ENCODE results near the gene U2AF2. TPM values are rescaled to one million over a fixed set of nuclear protein-coding genes. Genes with fewer than 3 reads are reported as not detected.

Gene U2AF2
- total and polyA plus RNA-seq, 2 of the 8 experiments (the other 6 are each of a cell fraction or from before 2014, with no cell fraction given) = 162 to 252 TPM

DNA sequence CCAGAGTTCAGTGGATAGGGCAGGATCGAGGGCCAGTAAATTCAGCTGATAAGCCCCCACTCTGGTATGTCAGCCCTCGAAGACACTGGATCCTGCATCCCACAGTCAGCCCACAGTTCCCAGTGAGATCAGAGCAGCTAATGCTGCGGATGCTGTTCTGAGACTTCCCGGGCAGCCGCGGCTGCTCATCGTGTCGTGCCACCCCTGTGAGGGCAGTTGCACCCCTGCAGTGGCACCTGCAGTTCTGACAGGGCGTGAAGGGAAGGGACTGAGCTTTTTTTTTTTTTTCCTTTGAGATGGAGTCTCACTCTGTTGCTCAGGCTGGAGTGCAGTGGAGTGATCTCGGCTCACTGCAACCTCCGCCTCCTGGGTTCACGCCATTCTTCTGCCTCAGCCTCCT, 12.7 kb downstream of the U2AF2 start:
- no peak overlapping the region for H2BK15ac ChIP-seq (ENCODE audit: low read length)
- H2BK5ac ChIP-seq (ENCODE audit: low read depth, low read length) = no peak overlapping the region
- H3K79me2 ChIP-seq (ENCODE audit: control insufficient read depth in 1 of 2, insufficient read depth in 2 of 2, low read length in 2 of 2) = peaks cover 7 to 72% of the 10 kb centered on the region in 2 experiments; a peak in 3 of 4 replicates
- H4K20me1 ChIP-seq (replicated peaks in 1 of 2; ENCODE audit: control insufficient read depth in 1 of 2, insufficient read depth in 2 of 2, low read length in 2 of 2) = peaks cover 42 to 58% of the 10 kb centered on the region in 2 experiments
- no peak overlapping the region for H3K4ac ChIP-seq (replicated peaks; ENCODE audit: insufficient read length, low read depth, low read length)
- peak overlapping the region in 2 of 4 experiments; percentile 13 to 36; a peak in 1 of 7 replicates for H3K9ac ChIP-seq (replicated peaks in 1 of 4; ENCODE audit: extremely low read depth in 1 of 4, low read depth in 3 of 4, low read length in 3 of 4)
- H3K23ac ChIP-seq (ENCODE audit: insufficient read length) = no peak overlapping the region
- 94% methylated on average over 10 of the region's 12 CpGs; no CpG with 5 or more reads in 1 of the 2 experiments for WGBS, 2 experiments (ENCODE audit: extremely low coverage in 1 of 2, insufficient coverage in 1 of 2, insufficient read length in 1 of 2, insufficient replicate concordance in 2 of 2, low coverage in 1 of 2, low lambda C conversion rate in 2 of 2, missing lambda C conversion rate in 1 of 2)
- no peak overlapping the region for H4K8ac ChIP-seq (ENCODE audit: extremely low read depth, insufficient read depth, low read length)
- H3K56ac ChIP-seq (replicated peaks; ENCODE audit: insufficient read length, low read depth, low read length) = no peak overlapping the region
- TF ChIP-seq CBX5 (IDR thresholded peaks at IDR 0.05; ENCODE audit: low read depth, low read length) (no peak), ATF3 (IDR thresholded peaks at IDR 0.05; ENCODE audit: insufficient read depth, low read depth, low read length) (no peak), BRCA1 (IDR thresholded peaks at IDR 0.05; ENCODE audit: low read depth, low read length) (no peak), TCF12 (IDR thresholded peaks at IDR 0.05; ENCODE audit: low read depth, low read length) (no peak), TBP (IDR thresholded peaks at IDR 0.05; ENCODE audit: low read depth, low read length) (no peak), EZH2 (IDR thresholded peaks at IDR 0.05; ENCODE audit: low read depth, low read length, severe bottlenecking) (no peak), SIX5 (IDR thresholded peaks at IDR 0.05; ENCODE audit: low read depth, low read length) (no peak), TAF1 (IDR thresholded peaks at IDR 0.05; ENCODE audit: low read depth, low read length) (no peak)
- no peak overlapping the region for H2BK12ac ChIP-seq (ENCODE audit: low read depth, low read length)
- no peak overlapping the region for H3K27ac ChIP-seq (ENCODE audit: low read depth, low read length)
- DNase-seq (ENCODE audit: low read depth in 1 of 2, low spot score in 2 of 2) (no peak), FAIRE-seq (no peak)
- H2BK120ac ChIP-seq (replicated peaks; ENCODE audit: low read depth, low read length) = no peak overlapping the region
- H4K5ac ChIP-seq (ENCODE audit: insufficient read length, low read depth, low read length) = no peak overlapping the region
- peaks cover 15% of the 10 kb centered on the region for H3K79me1 ChIP-seq (ENCODE audit: low read depth, low read length)
- H4K91ac ChIP-seq (replicated peaks; ENCODE audit: insufficient read length, low read length) = no peak overlapping the region
- H2BK20ac ChIP-seq (ENCODE audit: low read length) = no peak overlapping the region
- peaks cover 52 to 67% (median 60%) of the 10 kb centered on the region in 4 experiments for H3K36me3 ChIP-seq (ENCODE audit: control insufficient read depth in 2 of 4, insufficient read depth in 4 of 4, low read length in 3 of 4)
- no peaks in the 10 kb centered on the region for H3K27me3 ChIP-seq (replicated peaks in 1 of 4; ENCODE audit: control insufficient read depth in 3 of 4, extremely low read depth in 1 of 4, insufficient read depth in 3 of 4, low read length in 3 of 4)
- H3K4me1 ChIP-seq (replicated peaks in 1 of 4; ENCODE audit: control insufficient read depth in 3 of 4, insufficient read depth in 4 of 4, low read length in 3 of 4) = peaks cover 0 to 5% (median 2%) of the 10 kb centered on the region in 4 experiments; a peak in 5 of 7 replicates
- H2AK5ac ChIP-seq (ENCODE audit: low read depth, low read length) = no peak overlapping the region
- H3K4me2 ChIP-seq (ENCODE audit: insufficient read depth in 1 of 2, low read depth in 2 of 2, low read length in 2 of 2) = no peak overlapping the region
- H3K18ac ChIP-seq (ENCODE audit: extremely low read depth, low read length) = no peak overlapping the region
- H3K23me2 ChIP-seq (ENCODE audit: low read depth, low read length) = no peaks in the 10 kb centered on the region
- H3K9me3 ChIP-seq (ENCODE audit: insufficient read depth in 2 of 2, low read depth in 1 of 2, low read length in 1 of 2) = no peaks in the 10 kb centered on the region
- H2AFZ ChIP-seq (ENCODE audit: low read length) = no peak overlapping the region
- CTCF ChIA-PET (ENCODE audit: partially characterized antibody) = interaction anchor here (1.1 kb wide), 1 partner anchor 14 kb away, joined by 3 read pairs; no protein-coding TSS in a partner anchor
- no peak overlapping the region for H3K4me3 ChIP-seq (ENCODE audit: extremely low read depth in 1 of 4, insufficient read depth in 2 of 4, low read depth in 3 of 4, low read length in 4 of 4)
- H3K14ac ChIP-seq (ENCODE audit: insufficient read length) = no peak overlapping the region
- POLR2A ChIA-PET (ENCODE audit: partially characterized antibody) = interaction anchor here (1.0 to 7.1 kb wide), 5 partner anchors 9 to 26 kb away, joined by 3 to 75 read pairs (median 3); no protein-coding TSS in a partner anchor

All from H1 (cell line).